Embryonic facial prominence (tissue), 1 donor: Measurements from ENCODE around the gene SPATA46.
"Not testable (repeated sequence)": the region's sequence is repeated elsewhere in the genome, so short reads cannot be mapped to it uniquely, and the experiment has no call there.

Source experiments
- DNase-seq: peaks from one replicate; pipeline ENCODE4 v3.0.0-alpha.2; 2016; ENCODE audit errors: extremely low spot score

Gene SPATA46

GRCh38 chr1:162376691-162377090, at the start of gene SPATA46:
Gene SPATA46 (minus strand): TSS chr1:162376854. CDS start chr1:162376790, 64 bp downstream.
- no peak for DNase-seq

GRCh38 chr1:162422662-162423375, 46.2 kb upstream of the SPATA46 start:
- DNase-seq, result no peak

- DNase-seq, result no peak
These were observed 44.9 kb upstream of the SPATA46 start for GRCh38 chr1:162421258-162422164.

GRCh38 chr1:162420120-162420519, 43.5 kb upstream of the SPATA46 start:
- DNase-seq, result no peak

DNA sequence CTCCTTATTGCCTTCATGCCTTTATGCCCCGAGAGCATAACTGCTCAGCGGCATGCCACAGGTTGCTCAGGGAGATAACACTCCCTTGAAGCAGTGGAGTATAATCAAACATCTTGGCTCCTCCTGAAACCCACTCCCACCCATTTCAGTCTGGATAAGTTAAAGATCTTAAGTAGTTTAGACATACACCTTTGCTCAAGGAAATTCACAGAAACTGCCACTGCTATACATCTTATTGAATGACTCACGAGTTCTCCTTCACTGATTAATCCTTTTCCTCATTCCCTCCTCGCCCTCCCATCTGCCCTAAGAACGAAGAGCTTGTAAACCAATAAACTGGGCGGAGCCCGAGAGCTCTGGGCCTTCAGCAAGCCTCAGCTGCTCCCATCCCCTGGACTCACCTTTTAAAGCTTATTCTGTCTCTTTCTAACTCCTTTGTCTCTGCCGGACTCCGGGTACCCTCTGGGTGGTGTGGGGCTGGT, 42.8 kb upstream of the SPATA46 start:
- not testable (repeated sequence) for DNase-seq

DNA sequence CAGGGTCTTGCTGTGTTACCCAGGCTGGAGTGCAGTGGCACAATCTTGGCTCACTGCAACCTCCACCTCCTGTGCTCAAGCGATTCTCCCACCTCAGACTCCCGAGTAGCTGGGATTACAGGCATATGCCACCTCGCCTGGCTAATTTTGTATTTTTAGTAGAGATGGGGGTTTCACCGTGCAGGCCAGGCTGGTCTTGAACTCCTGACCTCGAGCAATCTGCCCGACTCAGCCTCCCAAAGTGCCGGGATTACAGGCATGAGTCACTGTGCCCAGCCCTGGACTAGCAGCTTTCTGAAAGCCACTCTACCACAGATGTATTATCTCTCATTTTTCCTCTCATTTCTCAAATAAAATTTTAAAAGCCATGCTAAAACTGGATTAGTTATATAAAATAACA, 41.9 kb upstream of the SPATA46 start:
- not testable (repeated sequence) for DNase-seq

DNA sequence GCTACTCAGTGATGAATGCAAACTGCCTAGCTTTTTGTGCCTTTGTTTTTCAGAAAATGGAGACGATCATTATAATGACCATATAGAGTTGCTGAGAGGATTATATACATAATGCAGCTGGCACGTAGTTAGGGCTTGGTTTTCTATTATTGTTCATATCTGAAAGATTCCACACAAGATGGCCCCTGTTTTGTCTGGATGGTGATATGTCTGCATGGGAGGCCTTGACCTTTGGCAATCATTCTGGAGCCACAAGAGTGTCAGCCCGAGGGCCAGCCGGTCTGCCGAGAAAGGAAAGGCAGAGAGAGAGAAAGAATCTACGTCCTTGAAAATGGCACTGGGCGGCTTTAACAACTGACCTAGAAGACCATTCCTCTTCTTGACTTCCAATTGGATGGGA, 41.0 kb upstream of the SPATA46 start:
- no peak for DNase-seq

- no peak for DNase-seq
These were observed 40.3 kb upstream of the SPATA46 start for GRCh38 chr1:162416909-162417308.

DNA sequence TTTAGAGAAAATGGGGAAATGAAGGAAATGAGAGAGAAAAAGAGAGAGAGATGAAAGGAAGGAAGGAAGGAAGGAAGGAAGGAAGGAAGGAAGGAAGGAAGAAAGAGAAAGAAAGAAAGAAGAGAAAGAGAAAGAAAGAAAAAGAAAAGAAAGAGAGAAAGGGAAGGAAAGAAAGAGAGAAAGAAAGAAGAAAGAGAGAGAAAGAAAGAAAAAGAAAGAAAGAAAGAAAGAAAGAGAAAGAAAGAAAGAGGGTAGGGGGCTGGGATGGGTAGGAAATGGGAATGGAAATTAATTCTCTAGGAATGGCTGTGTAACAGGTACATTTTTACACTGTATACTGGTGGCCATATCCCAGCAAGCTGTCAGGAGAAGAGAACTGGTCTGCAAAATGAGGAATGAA, 39.6 kb upstream of the SPATA46 start:
- DNase-seq, result no peak

DNA sequence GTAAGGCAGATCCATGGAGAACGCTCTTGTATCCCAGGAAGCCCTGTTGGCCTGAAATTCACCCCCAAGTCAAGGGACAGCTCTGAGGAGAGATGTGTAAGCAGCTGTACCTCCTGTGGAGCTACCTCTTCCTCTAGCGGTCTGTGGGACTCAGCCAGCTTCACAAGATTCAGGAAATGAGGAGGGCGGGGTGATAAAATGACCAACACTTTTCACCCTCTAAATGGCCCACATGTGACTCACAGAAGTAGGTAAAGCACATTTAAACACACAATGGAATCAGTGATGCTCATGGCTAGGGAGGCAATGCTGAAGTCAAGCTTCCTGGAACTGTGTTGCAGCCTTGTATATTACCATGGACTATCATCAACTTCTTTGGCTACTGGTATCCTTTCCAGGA, 35.3 kb upstream of the SPATA46 start, which contains the start of gene SH2D1B:
TSS of gene SH2D1B (minus strand) at position 135 of the 400 bp plus-strand sequence. CDS start at position 15, 120 bp downstream.
- no peak for DNase-seq

DNA sequence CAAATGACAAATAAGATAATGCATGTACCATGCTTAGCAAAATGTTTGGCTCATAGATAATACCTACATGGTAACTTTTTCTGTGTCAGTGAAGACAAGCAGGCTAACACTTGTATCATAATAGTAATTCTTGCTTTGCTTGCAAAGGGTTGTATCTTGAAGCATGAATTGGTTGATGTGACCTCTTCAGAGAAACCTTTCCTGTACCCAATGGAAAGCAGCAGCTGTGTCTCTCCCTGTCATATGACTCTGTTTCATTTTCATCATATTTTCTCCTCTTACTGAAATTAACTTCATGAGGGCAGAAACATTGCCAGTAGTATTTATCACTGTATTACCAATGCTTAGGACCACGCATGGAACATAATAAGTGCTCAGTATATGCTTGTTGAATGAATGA, 30.9 kb upstream of the SPATA46 start:
- no peak for DNase-seq

GRCh38 chr1:162406811-162407210, 30.2 kb upstream of the SPATA46 start:
- no peak for DNase-seq

DNA sequence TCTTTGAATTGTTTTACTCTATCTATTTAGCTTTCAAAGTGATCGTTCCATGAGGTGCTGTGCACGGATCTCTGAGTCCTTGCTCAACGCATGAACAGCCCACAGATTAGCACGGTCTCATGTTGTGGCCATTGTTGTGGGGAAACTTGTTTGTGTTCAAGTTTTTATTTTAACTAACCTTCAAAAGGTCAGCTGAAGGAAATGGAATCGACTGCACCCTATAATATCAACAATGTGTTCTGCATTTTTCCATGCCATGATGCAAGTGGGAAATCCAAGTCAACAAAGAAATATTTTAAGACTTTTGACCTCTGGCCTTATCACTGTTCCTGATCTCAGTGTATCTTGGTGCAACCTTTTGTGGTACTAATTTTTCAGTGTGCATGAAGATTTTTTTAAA, 29.1 kb upstream of the SPATA46 start:
- DNase-seq, result no peak

DNA sequence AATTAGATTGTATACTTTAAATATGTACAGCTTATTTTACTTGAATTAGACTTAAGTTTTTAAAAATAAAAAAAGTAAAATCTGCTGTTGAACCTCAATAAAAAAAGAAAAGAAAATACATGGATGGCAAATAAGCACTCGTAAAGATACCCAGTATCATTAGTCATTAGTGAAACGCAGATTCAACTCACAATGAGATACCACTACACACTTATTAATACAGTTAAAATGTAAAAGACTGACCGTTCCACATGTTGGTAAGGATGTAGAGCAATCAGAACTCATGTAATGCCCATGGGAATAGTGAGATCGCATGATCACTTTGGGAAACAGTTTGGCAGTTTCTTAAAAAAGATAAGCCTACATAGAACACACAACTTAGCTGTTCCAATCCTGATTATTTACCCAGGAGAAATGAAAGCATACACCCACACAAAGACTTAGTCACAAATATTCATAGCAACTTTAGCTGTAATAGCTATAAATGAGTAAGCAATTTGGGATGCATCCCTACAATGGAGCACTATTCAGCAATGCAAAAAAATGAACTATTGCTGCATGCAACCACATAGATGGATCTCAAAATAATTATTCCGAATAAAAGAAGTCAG, 28.0 kb upstream of the SPATA46 start:
- DNase-seq, result no peak

DNA sequence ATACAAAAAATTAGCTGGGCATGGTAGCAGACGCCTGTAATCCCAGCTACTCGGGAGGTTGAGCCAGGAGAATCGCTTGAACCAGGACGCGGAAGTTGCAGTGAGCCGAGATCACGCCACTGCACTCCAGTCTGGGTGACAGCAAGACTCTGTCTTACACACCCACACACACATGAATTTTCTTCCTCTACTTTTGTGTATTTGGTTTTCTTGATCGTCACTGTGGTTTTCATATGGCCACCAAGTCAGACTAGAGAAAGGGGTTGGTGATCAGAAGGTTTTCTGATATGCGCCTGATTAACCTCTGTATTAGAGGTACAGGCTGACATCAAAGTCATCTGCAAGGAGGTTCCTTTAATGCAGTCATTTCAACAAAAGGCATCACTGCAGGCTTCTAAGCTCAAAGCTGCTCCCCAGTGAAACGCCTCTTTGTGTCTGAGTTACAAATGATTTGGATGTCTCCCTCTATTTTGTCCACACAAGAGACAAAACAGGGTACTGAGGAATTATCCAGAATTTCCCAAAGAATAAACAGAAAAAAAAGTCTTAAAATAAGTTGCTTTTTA, 24.2 kb upstream of the SPATA46 start:
- no peak for DNase-seq

DNA sequence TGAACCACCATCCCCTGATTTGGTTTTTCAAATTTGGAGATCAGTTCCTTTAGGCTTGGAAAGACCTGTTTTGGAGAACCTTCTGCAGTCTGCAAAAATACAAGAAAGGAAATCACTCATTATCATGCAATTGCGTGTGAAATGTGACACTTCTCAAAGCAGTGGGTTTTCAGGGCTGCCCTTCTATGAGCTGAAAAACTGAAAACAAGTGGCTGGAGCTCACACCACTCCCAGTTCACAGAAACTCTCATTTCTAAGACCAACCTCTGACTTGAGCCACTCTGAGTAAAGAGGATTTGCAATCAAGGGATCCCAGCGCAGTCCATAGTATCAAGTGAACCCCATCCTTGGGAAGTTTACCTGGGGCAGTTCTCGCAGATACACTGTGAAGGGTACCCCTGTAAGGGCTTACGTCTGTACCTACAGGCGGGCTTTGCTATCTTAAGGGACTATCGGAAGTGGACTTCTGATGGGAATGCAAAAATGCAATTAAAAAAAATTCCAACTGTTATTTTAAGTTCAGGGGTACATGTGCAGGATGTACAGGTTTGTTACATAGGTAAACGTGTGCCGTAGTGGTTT, 22.4 kb upstream of the SPATA46 start:
- DNase-seq, result no peak

DNA sequence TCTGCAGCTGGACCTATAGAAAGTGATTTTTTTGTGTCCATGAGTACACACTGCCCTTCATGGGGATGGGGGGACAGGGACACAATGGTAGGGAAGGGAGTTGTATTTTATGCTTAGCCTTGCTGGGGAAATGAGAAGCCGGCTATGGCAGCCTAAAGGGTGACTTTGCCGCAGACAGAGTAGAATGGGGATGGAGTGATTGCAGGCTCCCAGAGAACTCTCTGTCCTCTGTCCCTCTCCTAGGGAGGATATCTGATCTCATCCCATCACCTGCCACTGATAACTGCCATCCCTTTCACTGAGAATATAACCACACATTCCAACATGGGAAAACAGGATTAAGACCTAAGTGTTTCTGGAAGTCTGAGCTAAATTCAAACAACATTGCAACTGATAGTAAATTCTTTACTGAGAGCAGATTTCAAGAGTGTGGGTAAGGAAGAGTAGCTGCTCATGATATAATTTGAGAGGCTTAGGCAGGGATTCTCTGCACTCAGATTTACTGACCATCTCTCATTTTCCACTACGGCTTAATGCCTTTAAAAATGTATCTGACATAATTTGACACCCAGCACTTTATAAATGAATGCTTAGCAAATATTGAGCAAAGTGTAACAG, 21.4 kb upstream of the SPATA46 start:
- no peak for DNase-seq

GRCh38 chr1:162397039-162397448, 20.4 kb upstream of the SPATA46 start:
- no peak for DNase-seq

DNA sequence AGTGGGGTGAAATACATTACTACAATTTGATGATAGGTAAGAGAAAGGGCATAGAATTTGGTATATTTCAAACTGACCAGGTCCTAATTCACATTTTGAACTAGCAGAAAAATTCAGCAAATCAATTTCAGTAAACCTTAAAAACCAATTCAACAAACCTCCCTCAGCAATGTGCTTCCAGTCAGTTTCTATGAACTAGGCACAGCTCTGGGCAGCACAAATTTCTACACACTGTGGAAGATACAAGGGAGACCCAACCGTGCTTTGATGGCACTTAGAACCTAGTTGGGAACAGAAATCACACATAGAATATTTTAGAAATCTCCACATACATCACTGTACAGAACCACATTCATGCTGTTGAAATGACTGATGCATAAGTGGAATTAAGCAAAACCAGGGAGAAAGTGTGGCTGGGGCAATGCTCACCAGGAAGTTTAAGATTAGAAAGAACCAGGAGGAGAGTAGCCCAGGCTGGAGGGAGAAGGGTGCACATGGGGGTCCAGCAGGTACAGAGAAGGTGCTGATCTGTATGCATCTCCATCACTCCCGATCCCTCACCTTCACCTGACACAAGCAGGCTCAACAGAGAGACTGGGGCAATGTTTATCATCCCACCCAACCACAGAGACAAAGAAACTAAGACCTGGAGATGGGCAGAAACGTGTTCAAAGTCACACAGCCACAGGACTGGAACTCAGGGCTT, 19.7 kb upstream of the SPATA46 start:
- no peak for DNase-seq

DNA sequence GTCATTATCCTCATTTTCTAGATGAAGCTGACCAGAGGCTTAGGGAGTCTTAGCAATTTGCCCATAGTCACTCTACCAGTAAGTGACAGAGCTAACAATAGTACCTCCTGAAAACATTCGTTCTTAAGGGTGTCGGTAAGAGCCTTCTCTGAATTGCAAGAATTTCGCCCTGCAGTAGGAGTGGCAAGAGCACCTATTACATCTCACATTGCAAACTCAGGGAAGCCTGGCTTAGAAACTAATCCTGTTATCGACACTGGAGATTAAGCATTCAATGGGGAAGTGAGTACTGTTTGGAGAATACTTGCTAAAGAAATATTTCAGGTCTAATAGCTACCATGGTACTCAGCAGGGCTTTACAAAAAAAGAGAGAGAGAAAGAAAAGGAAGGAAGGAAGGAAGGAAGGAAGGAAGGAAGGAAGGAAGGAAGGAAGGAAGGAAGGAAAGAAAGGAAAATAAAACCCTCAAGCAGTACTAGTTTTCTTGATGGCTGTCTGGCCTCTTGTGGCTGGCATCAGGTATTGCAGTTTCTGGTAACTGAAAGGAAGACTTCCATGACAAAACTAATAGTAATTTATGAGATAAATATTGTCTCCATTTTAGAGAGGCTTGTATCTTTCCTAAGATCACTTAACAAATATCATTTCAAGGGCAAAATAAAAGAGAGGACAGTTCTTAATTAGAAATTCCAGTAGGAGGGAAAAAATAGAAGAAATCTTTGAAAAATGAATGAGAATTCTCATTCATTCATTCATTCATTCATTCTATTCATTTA, 15.3 kb upstream of the SPATA46 start:
- DNase-seq, result peak; percentile 46
